ENCODE data around the gene TLL1.

Gene TLL1

DNA sequence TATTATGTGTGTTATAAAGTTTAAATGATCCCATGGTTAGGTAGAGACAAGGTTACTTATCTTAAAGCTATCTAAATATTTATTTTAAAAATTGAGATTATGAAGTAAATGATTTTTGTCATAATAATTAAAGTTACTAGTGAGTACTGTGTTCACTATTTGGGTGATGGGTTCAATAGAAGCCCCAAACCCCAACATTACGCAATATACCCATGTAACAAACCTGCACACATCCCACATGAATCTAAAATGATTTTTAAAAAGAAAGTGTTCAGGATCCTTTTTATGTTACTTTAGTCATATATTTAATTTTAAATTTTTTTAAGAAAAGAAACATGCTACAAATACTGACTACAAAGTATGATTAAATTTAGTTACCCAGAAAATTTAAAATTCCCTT lies 193.9 kb downstream of the TLL1 start:
- DNase-seq = no peak

GRCh38 chr4:166067915-166068314 lies 194.9 kb downstream of the TLL1 start:
- no peak for DNase-seq

DNA sequence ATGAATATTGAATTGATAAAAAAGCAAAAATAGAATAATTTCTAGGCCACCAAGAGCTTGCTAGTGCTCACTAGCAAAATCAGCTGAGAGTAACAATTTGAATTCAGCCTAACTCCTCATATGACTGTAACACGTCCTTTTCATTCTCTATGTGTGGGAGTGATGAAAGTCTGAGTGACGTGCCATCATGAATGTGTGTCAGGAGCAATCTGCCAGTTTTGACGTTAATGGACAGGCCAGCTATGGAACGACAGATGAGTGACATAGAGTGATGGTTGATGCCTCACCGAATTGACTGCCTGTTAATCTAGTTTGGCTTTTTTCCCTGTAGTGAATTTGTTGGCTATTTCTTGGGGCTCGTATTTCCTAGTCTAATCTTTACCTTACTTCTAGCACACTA lies 200.7 kb downstream of the TLL1 start:
- no peak for DNase-seq

DNA sequence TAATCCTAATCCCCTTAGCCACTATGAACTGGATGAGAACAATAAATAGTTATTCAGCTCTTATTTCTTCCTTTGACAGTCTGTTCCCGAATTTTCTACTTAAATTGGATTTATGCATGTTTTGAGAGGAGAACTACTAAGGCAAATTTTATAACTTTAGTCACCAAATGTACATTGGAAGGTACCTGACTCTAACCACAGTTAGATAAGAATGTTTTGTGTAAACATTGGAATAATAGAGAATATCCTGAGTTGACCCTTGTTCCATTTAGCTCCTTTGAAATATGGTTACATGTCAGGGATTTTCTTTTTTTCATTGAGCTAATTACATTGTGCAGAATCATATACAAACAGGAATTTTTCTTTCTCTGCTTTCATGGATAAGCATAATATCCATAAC lies 202.6 kb downstream of the TLL1 start:
- DNase-seq = no peak

DNA sequence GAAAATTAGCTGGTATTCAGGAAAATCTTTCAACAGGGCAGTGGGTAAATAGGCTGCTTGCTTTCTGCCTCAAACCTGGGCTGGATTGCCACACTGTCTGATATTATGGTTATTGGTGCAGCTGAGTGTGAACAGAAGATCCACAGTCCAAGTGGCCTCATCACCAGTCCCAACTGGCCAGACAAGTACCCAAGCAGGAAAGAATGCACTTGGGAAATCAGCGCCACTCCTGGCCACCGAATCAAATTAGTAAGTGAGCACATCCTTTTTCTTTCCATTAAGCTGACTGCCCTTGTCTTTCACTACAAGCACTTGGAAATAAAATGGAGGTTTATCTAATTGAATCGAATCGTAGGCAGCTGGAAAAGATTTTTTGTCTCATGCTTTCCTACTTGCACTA lies 204.7 kb downstream of the TLL1 start:
- DNase-seq = no peak

GRCh38 chr4:166078383-166078782 lies 205.3 kb downstream of the TLL1 start:
- no peak for DNase-seq

DNA sequence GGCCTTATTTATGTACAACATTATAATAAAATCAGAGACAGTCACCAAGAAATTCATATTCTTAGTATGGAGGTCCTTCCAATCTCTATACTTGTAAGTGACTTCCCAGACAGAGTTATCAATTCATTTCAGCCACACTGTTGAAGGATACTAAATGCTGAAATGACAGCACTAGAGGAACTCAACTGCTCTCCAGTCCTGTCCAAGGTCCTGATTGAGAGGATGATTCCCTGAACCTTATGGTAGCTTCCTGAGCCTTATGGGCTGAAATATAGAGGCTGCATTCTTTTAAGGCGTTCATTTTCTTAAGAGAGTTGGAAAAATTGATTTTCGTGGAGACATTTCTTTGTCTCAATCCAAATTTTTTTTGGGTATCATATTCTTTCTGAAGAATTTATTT lies 205.9 kb downstream of the TLL1 start:
- DNase-seq = no peak

- no peak for DNase-seq
Observed at GRCh38 chr4:166087569-166087968, 214.5 kb downstream of the TLL1 start.

DNA sequence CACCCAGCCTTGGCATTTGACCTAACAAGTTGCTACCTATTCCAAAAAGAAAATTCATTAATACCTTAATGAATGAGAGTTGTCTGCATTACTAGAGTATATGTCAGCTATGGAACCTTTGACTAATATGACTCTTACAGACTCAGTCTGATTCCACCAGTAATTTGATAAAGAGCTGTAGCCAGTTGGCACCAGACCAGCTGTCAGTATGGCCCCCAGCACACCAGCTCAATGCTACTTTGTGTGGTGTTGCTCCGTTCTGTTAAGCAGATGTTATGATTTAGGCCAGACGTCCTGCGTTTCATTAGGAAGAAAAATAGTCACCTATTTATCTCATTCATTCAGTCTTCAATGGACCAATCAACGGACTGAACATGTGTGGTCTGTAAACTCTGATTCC lies 215.5 kb downstream of the TLL1 start:
- DNase-seq = no peak

DNA sequence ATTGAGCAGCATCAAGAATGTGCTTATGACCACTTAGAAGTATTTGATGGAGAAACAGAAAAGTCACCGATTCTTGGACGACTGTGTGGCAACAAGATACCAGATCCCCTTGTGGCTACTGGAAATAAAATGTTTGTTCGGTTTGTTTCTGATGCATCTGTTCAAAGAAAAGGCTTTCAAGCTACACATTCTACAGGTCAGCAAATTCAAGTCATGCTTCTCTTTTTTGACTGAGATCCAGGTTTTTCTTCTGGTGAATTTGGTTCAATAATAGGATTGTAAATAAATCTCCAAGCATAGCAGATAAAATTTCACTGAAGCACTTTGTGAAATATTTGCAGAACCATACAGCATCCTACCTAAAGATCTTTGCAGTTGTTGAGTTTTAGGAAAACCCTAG lies 218.1 kb downstream of the TLL1 start:
- DNase-seq = no peak

- DNase-seq = no peak
Observed at GRCh38 chr4:166091912-166092510, 219.0 kb downstream of the TLL1 start.

- DNase-seq = no peak
Observed at GRCh38 chr4:166092797-166093290, 219.8 kb downstream of the TLL1 start.

GRCh38 chr4:166104623-166105022 lies 231.6 kb downstream of the TLL1 start:
- no peak for DNase-seq

DNA sequence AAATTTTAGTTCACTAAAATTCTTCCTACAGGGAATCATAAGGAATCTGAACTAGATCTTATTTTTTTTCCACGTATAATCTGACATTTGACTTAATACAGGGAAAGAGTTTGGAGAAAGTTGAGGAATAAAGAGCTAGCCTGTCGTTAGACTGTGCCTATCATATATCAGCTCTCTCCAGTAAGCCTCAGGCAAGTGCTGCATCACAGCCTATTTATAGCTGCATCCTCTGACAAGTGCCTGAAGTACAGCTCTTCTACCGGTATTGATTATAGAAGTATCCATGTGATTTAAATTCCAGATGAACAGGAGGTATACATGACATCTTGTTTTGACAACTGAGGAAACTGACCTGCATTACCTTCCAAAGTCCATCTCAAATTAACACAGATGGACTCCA lies 248.9 kb downstream of the TLL1 start:
- no peak for DNase-seq

- no peak for DNase-seq
Observed at GRCh38 chr4:166123546-166123945, 250.5 kb downstream of the TLL1 start.

DNA sequence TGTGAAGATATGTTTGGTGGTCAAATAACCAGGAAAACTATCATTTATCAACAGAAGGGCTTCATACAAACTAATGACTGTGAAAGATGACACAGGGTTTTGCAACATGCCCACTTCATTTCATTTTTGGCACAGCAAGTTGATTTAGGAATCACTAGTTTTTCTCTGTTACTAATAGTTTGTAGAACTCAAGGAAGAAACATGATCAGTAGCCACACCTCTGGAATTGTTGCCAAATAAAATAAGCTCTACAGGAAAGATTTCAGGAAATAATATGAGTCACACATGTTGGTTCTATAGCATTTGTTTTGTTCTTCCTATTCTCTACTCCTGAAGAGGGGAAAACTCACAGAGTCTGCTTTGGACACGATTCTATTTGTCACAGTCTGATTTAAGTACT lies 255.4 kb downstream of the TLL1 start:
- no peak for DNase-seq

- no peak for DNase-seq
Observed at GRCh38 chr4:166134285-166134684, 261.2 kb downstream of the TLL1 start.

DNA sequence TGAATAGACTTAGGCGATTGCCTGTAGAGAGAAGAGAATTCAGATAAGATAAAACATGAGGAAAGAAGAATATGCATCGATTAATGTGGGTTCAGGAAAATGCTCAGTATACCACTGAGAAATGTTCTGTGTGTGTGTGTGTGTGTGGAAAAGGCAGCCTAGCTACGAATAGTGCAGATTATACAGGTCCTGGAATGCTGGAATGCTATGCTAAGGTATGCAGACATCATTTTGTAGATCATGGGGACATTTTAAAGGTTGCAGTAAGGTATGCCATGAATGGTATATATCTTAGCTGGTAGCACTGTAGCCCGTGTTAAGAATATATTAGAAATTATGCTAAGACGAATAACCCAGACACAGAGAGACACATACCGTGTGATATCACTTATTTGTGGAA lies 267.9 kb downstream of the TLL1 start:
- DNase-seq = no peak

DNA sequence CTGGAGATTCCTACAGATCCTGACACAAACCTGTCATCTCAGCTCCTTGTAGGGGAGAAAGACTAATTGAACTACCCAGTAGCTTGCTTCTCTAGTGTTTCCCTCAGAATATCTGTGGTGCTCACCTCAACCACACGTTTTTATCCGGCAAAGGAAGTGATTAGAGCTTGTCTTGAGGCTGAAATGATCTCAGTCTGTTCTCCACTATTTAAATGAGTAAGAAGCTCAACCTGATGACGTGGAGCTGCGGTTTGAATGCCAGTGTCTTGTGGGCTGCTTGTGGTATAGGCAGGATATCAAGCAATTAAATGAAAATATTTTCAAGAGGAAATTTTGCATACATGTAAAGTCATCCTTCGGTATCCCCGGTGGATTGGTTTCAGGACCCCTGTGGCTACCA lies 270.2 kb downstream of the TLL1 start:
- no peak for DNase-seq

DNA sequence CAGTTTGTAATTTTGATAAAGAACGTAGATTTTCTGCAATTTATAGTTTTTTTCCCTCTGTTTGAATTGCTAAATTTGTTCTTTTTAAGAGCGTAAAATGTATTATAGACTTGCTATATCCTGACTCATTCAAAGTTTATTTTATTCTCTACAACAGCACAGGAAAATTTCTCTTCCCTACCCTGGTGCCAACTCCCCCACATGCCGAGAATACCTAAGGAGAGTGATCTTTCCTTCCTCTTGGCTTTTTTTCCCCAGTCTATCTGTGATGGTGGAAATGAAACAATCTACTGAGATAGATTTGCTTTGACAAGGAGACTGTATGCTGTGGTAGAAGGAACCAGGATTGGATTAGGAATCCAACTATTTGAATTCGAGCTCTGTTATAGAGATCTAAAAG lies 271.6 kb downstream of the TLL1 start:
- DNase-seq = no peak

GRCh38 chr4:166146806-166147540 lies 273.9 kb downstream of the TLL1 start:
- DNase-seq = no peak
